ENCODE results near the gene NACC2.

GRCh38 chr9:136026266-136026942 lies 68.7 kb downstream of the NACC2 start:
- TF ChIP-seq CTCF (conservative IDR thresholded peaks at IDR 0.05; ENCODE audit: low read length) (no peak), EZH2phosphoT487 (IDR thresholded peaks at IDR 0.05; ENCODE audit: borderline replicate concordance) (no peak)
